ENCODE results near the gene RPS4Y1.
"Not testable (repeated sequence)": the region's sequence is repeated elsewhere in the genome, so short reads cannot be mapped to it uniquely, and the experiment has no call there.

The RPS4Y1 gene

DNA sequence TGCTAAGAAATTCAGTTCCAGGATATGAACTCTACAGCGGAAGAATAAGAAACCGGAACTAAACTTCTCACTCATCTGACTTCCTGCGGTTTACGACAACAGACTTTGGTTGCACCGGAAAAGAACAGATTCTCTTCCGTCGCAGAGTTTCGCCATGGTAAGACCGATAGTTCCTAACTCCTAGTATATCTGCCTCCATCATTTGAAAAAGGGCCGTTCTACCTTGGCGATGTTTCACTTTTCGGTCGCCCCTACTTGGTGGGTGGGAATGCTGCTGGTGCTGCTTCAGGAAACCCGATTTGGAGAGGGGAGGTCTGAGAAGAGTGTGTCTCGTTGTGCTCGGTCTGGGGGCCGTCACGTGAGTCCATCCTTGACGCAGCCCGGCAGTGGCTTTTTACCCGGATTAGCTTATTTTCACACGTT lies at the start of gene RPS4Y1:
Gene RPS4Y1, plus strand, starts transcription at position 132 of the 423 bp plus-strand sequence. Its CDS starts 23 bp downstream, at position 155.
- no peaks in the 10 kb centered on the region for H3K27me3 ChIP-seq

DNA sequence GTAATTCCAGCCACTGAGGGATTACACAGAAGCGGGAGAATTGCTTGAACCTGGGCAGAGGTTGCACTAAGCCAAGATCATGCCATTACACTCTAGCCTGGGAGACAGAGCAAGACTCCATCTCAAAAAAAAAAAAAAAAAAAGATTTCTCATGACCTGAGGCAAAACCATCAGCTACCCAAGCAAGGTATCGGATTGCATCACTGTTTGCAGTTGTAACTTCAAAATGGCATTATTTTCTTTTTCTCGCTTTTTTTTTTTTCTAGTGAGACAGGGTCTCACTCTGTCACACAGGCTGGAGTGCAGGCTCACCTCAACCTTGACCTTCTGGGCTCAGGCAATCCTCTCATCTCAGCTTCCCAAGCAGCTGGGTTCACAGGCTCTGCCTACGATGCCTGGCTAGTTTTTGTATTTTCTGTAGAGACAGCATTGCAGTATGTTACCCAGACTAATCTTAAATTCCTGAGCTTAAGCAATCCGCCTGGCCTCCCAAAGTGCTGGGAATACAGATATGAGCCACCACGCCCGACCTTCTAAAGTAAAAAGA lies 44.4 kb upstream of the RPS4Y1 start:
- Histone ChIP-seq H3K4me1 (no peaks in the 10 kb centered on the region), H3K4me2 (no peak overlapping the region), H3K9me3 (no peaks in the 10 kb centered on the region)

More for the DNA sequence above, at the start of gene RPS4Y1:
- H3K27ac ChIP-seq, result no peak within 1 kb of the TSS
- H3K36me3 ChIP-seq, result no peaks in the 10 kb centered on the region
- H3K4me3 ChIP-seq, result no peak within 1 kb of the TSS
- H3K9me3 ChIP-seq, result no peaks in the 10 kb centered on the region
- no peaks in the 10 kb centered on the region for H3K4me1 ChIP-seq
- no peak for TF ChIP-seq Cebpa-rat (IDR thresholded peaks at IDR 0.05)
- no peak within 1 kb of the TSS for H3K4me2 ChIP-seq
- H3K9ac ChIP-seq, result no peak within 1 kb of the TSS
- H4K20me1 ChIP-seq, result no peaks in the 10 kb centered on the region

DNA sequence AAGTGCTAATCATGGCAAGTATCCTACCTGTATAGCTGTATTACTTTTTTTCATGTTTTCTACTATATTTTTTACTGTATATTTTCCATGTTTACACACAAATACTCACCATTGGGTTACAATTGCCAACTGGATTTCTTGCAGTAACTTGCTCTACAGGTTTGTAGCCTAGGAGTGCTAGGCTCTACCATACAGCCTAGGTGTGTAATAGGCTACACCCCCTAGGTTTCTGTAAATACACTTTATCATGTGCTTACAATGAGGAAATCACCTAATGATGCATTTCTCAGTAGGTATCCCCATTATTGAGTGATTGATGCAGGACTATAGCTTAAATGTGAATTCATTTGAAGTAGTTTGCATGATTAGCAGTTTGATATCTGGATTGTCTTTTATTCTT lies 43.4 kb upstream of the RPS4Y1 start:
- Histone ChIP-seq H3K27ac (no peak overlapping the region), H3K4me1 (no peaks in the 10 kb centered on the region), H3K4me2 (no peak overlapping the region), H4K20me1 (no peaks in the 10 kb centered on the region), H3K36me3 (no peaks in the 10 kb centered on the region), H3K4me3 (no peak overlapping the region), H3K9ac (no peak overlapping the region), H3K27me3 (no peaks in the 10 kb centered on the region), H3K9me3 (no peaks in the 10 kb centered on the region)
- TF ChIP-seq Cebpa-rat (IDR thresholded peaks at IDR 0.05), result no peak

More for the DNA sequence above, 44.4 kb upstream of the RPS4Y1 start:
- no peak overlapping the region for H3K9ac ChIP-seq
- H3K36me3 ChIP-seq, result no peaks in the 10 kb centered on the region
- no peak overlapping the region for H3K4me3 ChIP-seq
- no peak for TF ChIP-seq Cebpa-rat (IDR thresholded peaks at IDR 0.05)
- H3K27ac ChIP-seq, result no peak overlapping the region
- no peaks in the 10 kb centered on the region for H3K27me3 ChIP-seq
- no peaks in the 10 kb centered on the region for H4K20me1 ChIP-seq

DNA sequence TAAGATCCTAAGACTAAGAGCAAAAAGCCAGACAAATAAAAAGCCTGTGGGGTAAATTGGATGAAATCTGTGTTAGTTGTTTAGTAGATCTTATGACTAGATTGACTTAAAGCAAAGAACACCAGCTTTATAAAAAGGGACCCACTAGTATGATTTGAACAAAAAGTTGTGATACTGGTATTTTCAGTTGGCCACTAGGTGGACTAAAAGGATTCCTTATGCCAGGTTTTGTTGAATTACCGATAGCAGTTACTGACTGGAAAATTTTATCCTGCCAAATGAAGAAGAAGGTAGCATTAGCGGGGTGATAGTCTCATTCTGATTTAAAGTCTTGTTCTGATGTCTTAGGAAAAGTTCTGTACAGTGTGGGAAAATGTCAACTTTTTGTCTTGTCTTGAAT lies 41.2 kb upstream of the RPS4Y1 start:
- H3K27ac ChIP-seq, result no peak overlapping the region
- no peak for TF ChIP-seq Cebpa-rat (IDR thresholded peaks at IDR 0.05)
- H3K36me3 ChIP-seq, result no peaks in the 10 kb centered on the region
- no peaks in the 10 kb centered on the region for H3K27me3 ChIP-seq
- H4K20me1 ChIP-seq, result no peaks in the 10 kb centered on the region
- no peaks in the 10 kb centered on the region for H3K9me3 ChIP-seq
- no peaks in the 10 kb centered on the region for H3K4me1 ChIP-seq
- H3K4me3 ChIP-seq, result no peak overlapping the region
- H3K9ac ChIP-seq, result no peak overlapping the region
- H3K4me2 ChIP-seq, result no peak overlapping the region

DNA sequence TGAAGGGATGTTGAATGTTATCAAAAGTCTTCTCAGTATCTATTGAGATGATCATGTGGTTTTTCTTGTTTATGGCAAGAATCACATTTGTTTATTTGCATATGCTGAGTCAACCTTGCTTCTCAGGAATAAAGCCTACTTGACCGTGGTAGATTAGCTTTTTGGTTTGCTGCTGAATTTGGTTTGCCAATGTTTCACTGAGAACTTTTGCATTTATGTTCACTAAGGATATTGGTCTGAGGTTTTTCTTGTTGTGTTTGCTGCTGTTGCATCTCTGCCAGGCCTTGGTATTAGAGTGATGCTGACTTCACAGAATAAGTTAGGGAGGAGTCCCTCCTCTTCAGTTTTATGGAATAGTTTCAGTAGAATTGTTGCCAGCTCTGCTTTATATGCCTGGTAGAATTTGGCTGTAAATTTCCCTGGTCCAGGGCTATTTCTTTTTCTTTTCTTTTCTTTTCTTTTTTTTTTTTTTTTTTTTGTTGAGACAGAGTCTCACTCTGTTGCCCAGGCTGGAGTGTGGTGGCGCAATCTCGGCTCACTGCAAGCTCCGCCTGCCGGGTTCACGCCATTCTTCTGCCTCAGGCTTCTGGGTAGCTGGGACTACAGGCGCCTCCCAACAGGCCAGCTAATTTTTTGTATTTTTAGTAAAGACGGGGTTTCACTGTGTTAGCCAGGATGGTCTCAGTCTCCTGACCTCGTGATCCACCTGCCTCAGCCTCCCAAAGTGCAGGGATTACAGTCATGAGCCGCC lies 24.1 kb upstream of the RPS4Y1 start:
- not testable (repeated sequence) for H3K36me3 ChIP-seq, H3K9ac ChIP-seq, H3K4me1 ChIP-seq, H3K4me2 ChIP-seq, H3K27me3 ChIP-seq, H4K20me1 ChIP-seq, H3K4me3 ChIP-seq, H3K9me3 ChIP-seq, H3K27ac ChIP-seq

- no peaks in the 10 kb centered on the region for H3K27me3 ChIP-seq
- H3K4me2 ChIP-seq, result no peak overlapping the region
- no peak overlapping the region for H3K4me3 ChIP-seq
- H3K27ac ChIP-seq, result no peak overlapping the region
- no peak overlapping the region for H3K9ac ChIP-seq
- H3K9me3 ChIP-seq, result no peaks in the 10 kb centered on the region
- H4K20me1 ChIP-seq, result no peaks in the 10 kb centered on the region
- no peaks in the 10 kb centered on the region for H3K4me1 ChIP-seq
- no peaks in the 10 kb centered on the region for H3K36me3 ChIP-seq
- TF ChIP-seq Cebpa-rat (IDR thresholded peaks at IDR 0.05), result no peak
Measured at GRCh38 chrY:2824471-2824870, 16.9 kb upstream of the RPS4Y1 start.

DNA sequence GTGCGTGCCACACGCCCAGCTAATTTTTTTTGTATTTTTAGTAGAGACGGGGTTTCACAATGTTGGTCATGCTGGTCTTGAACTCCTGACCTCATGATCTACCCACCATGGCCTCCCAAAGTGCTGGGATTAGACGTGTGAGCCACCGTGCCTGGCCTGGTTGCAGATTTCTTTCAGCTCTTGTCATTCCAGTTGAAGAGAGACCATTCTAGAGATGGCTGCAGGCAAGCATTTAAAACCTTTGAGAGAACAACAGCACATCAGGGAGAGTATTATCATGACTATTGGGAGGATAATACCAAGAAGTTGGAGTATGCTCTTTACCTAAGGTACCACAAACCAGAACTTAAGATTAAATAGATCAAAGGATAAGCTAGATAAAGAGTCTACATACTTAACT lies 12.9 kb upstream of the RPS4Y1 start:
- no peaks in the 10 kb centered on the region for H3K4me1 ChIP-seq
- no peak overlapping the region for H3K4me3 ChIP-seq
- no peaks in the 10 kb centered on the region for H3K9me3 ChIP-seq
- H3K27me3 ChIP-seq, result no peaks in the 10 kb centered on the region
- H3K36me3 ChIP-seq, result no peaks in the 10 kb centered on the region
- no peak overlapping the region for H3K27ac ChIP-seq
- no peak for TF ChIP-seq Cebpa-rat (IDR thresholded peaks at IDR 0.05)
- H3K9ac ChIP-seq, result no peak overlapping the region
- no peak overlapping the region for H3K4me2 ChIP-seq
- no peaks in the 10 kb centered on the region for H4K20me1 ChIP-seq

DNA sequence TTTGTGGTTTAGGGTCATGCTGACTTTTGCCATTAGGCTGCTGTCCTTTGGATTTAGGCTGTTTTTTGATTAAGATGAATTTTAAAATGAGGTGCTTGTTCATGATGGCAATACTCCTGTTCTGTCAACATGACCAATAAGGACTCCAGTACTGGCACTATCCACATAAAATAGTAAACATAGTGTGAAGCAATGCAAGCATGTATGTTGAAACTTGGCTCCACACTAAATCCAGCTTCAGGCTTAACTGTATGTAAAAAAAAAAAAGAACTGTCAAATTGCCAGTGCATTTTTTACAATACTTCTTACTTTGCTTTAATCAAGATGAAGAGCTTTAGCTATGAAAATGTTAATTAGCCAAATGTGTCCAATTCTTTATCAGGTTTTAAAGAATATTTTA lies 6.2 kb upstream of the RPS4Y1 start:
- Histone ChIP-seq H4K20me1 (no peaks in the 10 kb centered on the region), H3K27me3 (no peaks in the 10 kb centered on the region), H3K4me1 (no peaks in the 10 kb centered on the region), H3K9ac (no peak overlapping the region), H3K9me3 (no peaks in the 10 kb centered on the region), H3K36me3 (no peaks in the 10 kb centered on the region), H3K4me3 (no peak overlapping the region), H3K4me2 (no peak overlapping the region), H3K27ac (no peak overlapping the region)
- TF ChIP-seq Cebpa-rat (IDR thresholded peaks at IDR 0.05), result no peak

DNA sequence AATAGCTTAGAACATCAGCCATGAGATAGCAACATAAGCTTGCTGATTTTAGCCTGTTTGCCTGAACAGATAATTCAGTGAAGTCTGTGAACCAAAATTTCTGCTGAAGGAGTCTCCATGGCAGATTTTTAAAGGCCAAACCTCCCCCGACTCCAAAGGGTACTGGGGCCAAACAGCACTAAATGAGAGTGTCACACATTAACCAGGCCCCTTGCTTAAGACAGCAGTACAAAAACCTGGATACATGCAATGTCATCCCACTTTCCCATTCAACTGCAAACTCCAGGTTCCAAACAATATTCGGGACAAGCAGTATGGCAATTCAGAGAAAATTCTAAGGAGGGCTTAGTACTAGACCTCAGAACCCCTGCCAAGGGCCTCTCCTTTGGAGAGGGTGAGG lies 4.3 kb upstream of the RPS4Y1 start:
- H3K9me3 ChIP-seq, result no peaks in the 10 kb centered on the region
- H3K9ac ChIP-seq, result no peak overlapping the region
- H4K20me1 ChIP-seq, result no peaks in the 10 kb centered on the region
- H3K27me3 ChIP-seq, result no peaks in the 10 kb centered on the region
- no peak overlapping the region for H3K4me2 ChIP-seq
- no peaks in the 10 kb centered on the region for H3K4me1 ChIP-seq
- no peaks in the 10 kb centered on the region for H3K36me3 ChIP-seq
- H3K4me3 ChIP-seq, result no peak overlapping the region
- TF ChIP-seq Cebpa-rat (IDR thresholded peaks at IDR 0.05), result no peak
- no peak overlapping the region for H3K27ac ChIP-seq

DNA sequence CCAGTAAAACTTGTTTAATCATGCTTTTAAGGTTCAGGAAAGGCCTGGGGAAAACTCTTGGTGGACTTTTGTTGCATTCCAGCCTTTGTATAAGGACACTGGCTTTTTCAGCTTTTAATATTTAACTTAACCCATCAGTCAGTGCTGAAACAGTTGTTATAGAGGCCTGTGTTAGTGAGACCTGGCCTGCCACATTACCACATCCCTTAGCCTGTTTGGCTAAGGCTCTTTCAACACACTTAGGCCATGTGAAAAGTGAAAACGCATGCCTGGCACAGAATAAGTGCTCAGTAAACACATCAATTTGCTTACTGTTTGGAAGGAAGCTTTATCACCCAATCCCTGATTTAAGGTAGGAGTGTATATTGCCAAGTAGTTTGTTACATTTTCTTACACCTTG lies 3.5 kb upstream of the RPS4Y1 start:
- TF ChIP-seq Cebpa-rat (IDR thresholded peaks at IDR 0.05), result no peak
- Histone ChIP-seq H3K9ac (no peak overlapping the region), H3K4me1 (no peaks in the 10 kb centered on the region), H3K27me3 (no peaks in the 10 kb centered on the region), H3K9me3 (no peaks in the 10 kb centered on the region), H3K36me3 (no peaks in the 10 kb centered on the region), H3K4me2 (no peak overlapping the region), H3K4me3 (no peak overlapping the region), H4K20me1 (no peaks in the 10 kb centered on the region), H3K27ac (no peak overlapping the region)
